GM19467 (cell line): ENCODE measurements around the gene USP38.
"Not testable (repeated sequence)": the region's sequence is repeated elsewhere in the genome, so short reads cannot be mapped to it uniquely, and the experiment has no call there.

Experiments used
- ATAC-seq: cut with Tn5 transposase; IDR thresholded peaks from one replicate; pipeline ENCODE4 v1.9.1; 2021; ENCODE audit warnings: mild to moderate bottlenecking, moderate library complexity; ENCODE audit not compliant: unreplicated experiment

The USP38 gene

DNA sequence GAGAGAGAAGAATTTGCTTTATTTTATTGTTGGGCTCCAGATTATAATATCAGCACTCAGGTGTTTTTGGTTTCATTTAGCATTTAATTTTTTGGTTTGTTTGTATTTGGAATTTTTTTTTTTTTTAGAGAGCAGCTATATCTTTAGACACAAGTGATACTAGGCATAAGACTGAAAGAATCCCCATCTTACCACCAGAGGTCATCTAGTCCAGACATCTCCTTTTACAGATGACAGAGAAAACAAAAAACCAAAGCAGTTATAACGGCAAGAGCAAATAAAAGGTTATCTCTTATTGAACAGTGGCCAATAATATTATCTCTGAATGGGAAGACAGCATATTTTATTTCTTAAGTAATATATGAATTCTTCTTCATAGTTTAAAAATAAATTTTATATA lies 22.8 kb downstream of the USP38 start:
- no peak for ATAC-seq

DNA sequence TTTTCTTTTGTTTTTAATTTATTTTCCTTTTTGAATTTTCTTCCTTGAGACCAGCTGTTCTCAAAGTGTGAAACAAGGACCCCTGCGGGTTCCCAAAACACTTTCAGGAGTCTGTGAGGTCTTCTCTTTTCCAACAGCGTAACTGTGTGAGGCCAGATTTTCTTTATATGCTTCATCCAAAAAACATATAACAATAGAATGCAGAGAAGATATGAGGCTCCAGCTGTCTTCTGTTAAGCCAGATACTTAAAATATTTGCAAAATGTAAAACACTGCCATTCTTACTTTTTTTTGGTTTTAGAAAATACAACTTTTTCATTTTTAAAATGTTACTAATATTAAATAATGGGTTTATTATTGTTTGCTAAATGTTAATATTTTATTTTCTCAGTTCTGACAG lies 27.8 kb downstream of the USP38 start:
- ATAC-seq = no peak

DNA sequence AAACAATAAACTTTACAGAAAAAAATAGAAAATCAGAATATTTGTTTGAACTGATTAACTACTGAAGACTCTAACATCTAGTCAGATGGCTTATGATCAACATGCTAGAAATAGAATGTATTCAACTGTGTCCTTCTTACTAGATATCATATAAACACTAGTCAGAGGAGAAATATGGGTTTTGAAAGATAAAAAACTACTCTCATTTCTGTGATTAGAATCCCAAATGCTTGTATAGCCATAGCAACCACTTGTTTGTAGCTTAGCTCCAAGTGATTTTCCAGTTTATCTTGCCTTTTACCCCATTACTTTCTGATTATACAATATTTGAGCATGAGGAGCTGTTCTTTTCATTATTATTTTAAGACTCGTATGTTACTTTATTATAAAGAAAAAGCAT lies 31.2 kb downstream of the USP38 start:
- ATAC-seq = no peak

DNA sequence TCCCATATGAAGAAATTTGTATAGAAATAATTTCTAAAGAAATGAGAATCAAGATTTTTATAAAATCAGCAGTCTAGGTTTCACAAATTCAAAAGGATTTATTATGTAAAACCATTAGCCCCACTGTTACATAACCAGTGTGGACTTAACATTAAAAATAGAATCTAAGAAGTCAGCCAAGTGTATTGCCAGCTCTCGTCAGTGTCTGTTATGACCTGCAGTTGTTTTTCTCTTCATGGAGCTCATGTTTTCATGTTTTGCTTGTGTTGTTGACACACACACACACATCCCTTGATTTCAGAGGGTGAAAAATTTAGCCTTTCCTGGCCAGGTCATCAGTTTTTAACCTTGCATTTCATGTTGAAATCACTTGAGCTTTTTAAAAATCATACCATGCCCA lies 39.5 kb downstream of the USP38 start:
- ATAC-seq = no peak

DNA sequence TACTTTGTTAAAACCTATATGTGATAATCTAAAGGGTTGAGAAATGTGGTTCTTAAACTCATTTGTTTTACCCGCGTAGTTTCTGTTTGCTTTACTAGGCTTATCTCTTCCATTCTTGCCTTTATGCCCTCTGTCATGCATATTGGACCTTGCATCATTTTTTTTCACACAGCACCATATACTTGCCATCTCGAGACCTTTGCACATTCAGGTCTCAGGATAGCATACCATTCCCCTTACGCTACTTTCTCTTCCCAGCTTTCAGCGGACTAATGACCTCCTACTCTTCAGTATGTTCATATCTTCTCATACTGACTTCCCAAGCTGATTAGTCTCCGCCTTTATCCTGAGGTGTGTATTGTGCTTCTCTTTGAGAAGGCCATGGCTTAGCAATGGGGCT lies 40.5 kb downstream of the USP38 start:
- ATAC-seq = no peak

DNA sequence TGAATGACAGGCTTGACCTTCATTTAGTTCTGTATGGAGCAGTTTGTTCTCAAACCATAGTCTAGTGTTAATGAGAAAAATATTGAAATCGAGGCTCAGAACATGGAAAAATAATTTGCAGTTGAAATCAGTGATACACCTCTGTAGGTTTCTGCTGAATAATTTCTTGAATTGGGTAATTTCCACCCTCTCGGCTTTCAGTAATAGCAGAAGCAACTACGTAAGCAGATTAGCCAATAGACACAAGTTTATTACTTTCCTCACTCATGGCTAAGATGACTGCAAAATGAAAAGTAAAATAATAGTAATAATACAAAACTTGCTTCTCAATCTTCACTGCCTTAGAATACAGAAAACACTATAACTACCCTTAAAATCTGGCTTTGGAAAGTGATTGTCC lies 46.0 kb downstream of the USP38 start:
- ATAC-seq = no peak

DNA sequence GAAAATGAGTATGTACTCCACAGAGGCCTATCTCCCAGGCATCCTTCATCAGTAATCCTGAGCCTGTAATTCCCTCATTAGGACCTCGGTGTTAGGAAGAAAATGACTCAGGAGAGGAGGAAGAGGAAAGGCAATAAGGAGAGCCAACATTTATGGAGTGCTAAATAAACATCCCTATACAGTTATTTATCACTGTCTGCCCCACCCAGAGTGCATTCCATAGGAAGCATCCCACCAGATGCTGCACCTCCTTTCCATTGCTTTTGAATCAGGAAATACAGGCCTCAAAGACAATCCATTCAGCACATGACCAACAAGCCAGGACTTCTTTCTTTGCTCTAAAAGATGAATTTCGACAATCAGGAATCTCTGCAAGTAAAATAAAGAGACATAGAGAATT lies 47.6 kb downstream of the USP38 start:
- no peak for ATAC-seq

DNA sequence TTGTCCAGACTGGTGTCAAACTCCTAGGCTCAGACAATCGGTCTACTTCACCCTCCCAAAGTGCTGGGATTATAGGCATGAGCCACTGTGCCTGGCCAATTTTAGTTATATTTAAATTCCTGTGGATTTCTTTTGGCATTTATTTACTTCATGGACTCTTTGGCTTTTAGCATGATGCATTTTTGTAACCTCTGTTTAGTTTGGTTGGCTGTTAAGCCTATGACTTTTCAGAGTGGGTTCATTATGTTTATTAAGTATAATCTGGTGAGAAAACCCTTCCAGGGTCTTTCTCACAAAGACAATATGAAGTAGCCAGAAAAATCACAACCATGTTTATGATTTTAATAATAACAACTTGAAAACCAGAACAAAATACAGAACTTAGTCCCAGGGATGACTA lies 49.4 kb downstream of the USP38 start:
- ATAC-seq = no peak

DNA sequence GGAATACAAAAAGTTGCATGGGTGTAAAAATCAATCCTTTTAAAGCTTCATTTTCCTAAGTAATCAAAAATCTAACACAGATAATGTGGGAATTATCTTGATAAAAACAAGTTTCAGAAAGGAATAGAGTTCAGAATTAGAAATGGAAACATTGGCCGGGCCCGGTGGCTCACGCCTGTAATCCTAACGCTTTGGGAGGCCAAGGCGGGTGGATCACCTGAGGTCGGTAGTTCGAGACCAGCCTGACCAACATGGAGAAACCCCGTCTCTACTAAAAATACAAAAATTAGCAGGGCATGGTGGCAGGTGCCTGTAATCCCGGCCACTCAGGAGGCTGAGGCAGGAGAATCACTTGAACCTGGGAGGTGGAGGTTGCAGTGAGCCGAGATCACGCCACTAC lies 52.5 kb downstream of the USP38 start:
- ATAC-seq = not testable (repeated sequence)

DNA sequence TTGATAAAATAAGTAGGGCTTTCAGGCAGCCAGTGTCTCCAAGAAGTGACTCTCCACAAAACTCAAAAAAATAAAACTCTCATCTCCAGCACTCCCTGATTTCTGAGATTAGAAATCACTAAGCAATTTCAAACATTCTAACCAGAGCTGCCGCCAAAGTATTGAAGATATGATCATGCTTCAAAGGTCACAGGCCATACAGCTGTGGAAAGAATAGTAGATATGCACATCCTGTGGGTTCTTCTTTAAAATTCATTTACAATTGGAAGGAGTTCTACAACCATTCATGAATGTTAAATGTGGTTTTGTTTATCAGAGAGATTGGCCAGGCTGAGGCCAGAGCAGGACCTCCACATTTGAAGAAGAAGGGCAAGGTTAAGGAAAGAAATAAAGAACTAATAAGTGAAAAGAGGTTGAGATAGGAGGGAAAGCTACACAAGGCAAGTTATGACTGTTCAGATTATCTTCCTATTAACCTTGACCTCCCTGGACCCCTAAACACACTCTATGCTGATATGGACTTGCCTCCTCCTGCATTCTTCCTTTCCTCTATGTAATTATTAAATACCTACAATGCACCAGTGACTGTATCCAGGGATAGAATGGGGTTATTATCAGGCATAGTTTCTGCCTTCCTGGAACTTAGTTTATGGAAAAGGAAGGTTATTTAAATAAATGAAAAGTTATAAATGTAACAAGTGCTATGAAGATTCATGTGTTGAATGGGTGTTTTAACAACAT lies 56.4 kb downstream of the USP38 start:
- no peak for ATAC-seq

DNA sequence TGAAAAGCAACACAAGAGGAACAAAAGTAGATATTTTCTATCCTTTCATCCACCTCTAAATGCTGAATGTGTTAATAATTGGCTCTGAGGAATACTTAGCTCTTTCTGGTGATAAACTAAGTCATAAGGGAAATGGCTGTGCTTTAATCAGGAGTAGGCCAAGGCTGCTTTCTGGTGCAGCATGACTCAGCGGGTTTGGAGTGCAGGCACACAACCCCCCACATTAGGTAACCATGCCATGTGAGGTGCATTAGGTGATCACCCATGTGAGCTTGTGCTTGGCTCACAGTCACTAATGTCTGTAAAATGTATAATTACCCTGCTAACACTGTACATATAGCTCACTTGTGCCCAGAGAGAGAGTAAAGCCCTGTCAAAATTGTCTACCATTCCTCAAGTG lies 57.2 kb downstream of the USP38 start:
- no peak for ATAC-seq

DNA sequence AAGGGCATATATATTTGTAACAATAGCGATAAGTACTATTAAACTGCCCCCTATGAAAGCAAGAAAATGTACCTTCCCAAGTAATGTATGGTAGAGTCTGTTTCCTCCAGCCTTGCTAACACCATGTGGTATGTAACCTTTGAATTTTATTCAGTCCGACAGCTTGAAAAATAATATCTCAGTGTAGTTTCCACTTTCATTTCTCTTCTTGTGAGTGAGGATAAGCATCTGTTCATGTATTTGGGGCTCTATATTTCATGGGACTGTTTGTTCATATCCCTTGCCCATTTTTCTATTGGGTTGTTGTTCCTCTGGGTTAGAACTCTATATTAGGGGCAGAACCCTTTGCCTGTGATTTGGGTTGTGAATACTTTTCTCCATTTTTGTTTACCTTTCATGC lies 58.3 kb downstream of the USP38 start:
- ATAC-seq = no peak

DNA sequence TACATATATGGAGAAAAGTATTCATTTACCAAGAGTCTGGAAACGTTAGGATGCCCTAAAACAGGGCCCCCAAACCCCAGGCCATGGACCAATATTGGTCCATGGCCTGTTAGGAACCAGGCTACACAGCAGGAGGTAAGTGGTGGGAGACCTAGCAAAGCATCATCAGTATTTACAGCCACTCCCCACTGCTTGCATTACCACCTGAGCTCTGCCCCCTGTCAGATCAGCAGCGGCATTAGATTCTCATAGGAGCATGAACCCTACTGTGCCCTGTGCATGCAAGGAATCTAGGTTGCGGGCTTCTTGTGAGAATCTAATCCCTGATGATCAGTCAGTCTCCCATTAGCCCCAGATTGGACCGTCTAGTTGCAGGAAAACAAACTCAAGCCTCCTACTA lies 62.3 kb downstream of the USP38 start:
- no peak for ATAC-seq

DNA sequence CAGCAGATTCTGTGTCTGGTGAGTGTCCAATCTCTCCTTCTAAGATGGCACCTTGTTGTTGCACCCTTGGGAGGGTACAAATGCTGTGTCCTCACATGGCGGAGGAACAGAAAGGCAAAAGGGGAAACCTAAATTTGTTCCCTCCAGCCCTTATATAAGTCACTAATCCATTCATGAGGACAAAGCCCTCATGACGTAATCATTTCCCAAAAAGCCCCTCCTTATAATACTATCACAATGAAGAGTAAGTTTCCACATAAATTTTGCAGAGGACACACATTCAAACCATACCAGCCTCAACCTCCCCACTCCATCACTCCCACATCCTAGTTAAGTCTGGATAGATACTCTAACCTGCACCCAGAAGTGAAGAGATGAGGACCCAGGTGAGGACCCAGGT lies 63.1 kb downstream of the USP38 start:
- no peak for ATAC-seq

DNA sequence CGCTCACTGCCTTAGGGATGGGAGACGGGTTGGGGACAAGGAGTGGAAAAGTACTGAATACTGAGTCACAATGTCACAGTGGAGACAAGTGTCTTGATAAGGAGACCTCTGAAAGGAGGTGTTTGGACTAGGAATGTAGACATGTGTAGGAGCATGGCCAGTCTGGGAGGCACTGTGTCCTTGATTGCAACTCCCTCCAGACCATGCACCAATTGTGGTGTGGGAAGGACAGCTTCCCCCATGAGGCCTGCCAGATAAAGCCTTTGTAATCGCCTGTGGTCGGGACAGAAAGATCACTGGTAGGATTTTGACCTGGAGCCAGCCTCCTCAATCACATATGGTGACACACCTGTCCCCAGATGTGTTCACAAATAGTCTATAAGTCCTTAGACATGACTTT lies 64.1 kb downstream of the USP38 start:
- ATAC-seq = no peak

DNA sequence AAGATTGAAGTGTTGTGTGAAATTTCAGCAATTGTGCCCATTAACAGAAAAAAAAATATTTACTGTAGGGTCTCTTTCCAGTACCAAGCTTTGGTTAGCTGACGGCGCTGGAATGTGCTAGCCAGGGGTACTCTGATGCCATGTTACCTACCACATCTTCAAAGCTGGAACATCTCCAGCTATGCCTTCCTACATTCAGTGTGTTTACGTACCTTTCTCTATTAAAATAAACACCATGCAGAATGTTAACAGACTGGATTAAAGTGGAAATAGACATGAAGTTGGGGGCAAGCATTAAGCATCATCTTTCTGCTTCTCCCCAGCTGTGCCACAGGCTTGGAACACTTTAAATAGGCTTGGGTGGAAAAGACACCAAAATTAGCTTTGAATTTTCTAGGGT lies 65.9 kb downstream of the USP38 start:
- no peak for ATAC-seq

DNA sequence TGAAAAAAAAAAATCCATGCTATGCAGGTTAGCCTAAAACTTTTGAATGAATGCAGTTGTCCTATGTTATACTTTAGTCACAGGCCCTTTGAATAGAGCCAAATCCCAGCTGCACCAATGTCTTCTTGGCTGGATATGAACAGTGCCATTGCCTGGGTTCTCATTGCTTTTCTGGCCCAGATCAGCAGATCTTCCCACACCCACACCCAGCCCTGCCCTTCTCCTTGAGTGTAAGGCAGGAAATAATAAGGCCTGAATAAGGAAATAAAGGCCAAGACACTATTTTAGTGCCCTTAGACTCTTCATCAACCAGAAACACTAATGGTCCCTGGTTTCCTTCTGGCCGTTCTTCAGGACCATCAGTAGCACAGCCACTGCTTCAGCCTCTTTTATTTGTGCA lies 66.6 kb downstream of the USP38 start:
- ATAC-seq = no peak

DNA sequence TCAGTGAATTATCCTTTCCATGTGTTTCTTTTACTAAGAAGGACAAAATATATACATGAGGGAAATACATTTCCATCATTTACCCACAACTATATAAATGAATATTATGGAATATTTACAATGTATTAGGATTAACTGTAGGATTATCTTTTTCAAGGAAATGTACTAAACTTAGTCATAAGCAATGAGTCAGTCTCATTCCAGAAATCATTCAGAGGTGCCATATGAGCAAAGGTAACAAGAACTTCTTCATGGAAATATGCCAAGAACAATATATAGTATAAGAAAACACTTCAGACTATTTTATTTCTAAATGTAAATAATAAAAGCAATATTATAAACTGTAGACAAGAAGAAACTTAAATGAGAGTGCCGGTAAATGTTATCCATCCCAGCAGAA lies 67.1 kb downstream of the USP38 start:
- no peak for ATAC-seq

DNA sequence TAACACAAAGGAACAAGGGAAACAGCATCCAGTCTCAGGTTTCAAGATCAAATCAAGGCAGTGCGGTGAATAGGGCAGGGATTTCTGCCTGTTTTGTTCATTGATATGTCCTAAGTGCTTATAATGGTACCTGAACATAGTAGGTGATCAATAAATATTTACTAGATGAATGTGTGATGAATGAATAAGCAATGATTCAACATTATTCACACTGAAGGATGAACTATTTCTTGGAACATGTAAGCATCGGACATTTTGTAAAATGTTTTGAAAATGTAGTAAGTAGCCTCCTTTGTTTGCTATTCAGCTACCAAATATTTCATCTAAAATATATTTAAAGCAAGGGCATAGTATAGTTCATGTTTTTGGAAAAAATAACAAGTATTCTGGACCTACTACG lies 67.8 kb downstream of the USP38 start:
- no peak for ATAC-seq

DNA sequence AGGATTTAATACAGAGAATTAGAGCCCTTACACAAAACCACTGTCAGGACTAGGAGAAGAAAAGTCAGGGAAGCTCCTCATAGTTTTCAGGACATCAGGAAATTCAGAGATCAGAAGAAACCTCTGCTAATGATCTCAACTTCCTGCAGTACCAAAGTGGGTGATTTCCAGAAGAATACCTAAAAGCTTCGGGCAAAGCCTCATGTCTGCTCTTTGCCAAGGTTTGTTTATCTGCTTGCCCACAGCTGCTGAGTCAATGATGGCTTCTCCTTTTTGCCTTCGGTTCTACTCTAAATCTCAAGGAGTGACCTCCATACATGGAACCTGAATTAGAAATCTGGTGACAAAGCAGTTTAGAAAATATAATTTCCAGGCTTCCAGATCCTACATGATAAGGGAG lies 68.4 kb downstream of the USP38 start:
- ATAC-seq = no peak

DNA sequence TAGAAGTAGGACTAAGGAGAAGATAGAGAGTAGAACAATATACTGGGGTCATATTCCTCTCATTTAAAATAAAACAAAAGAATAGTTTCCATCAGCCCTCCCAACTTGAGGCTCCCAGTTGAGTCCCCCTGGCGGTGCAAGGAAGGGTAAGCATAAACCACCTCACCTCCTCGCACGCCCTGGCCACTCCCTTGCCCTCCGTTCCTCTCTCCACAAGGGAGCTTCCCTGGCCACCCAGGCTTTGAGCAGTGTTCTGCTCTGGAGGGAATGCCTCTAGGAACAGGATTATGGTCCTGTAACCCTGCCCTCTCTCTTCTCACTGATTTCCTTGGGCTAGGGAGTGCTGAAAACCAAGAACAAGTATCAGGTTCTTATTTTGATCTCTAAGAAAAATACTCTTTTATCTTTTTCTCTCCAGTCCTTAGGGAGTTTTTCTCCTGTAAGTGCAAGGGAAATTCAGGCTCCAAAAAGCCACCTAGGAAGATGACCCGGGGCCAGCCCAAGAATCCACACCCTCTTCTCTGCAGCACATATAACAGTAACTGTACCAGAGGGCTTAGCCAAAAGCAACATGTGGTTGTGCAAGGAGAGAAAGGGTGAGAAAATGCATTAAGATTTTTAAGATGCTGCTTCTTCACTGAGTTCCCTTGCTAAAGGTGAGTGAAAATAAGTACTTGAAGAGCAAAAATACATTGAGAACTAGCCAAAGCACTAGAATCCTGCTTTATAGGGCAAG lies 69.9 kb downstream of the USP38 start:
- ATAC-seq = no peak

DNA sequence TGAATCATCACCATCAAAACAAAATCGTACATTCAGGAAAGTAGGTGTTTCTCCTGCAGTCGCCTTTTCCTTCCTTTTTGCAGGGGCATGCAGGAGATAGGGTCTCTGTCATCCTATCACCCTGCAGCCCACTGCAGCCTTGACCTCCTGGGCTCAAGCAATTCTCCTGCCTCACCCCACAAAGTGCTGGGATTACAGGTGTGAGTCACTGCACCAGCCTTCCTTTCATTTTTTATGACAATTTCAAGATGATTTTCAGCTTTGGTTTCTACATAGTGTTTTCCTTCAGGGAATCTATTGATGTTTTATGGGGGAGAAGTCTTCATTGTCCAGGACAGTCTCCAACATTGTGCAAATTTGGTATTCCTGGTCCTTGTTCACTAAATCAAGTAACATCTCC lies 71.7 kb downstream of the USP38 start:
- no peak for ATAC-seq

DNA sequence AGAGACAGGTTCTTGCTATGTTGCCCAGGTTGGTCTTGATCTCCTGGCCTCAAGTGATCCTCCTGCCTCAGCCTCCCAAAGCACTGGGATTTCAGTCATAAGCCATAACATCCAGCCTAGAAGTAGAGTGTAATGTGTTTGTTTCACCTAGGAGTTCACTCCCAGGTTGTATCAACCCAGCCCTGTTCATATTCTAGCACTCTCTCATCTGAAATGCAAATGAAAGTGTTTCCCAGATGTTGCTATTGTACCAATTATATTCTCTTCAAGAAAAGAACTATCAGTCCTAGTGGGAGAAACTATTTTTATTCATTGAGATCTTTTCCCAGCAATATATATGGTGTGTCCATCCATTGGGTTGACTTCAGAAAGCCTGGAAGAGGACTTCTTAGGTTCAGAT lies 72.6 kb downstream of the USP38 start:
- ATAC-seq = no peak
